Mesothelial cell of epicardium (in vitro differentiated cells): Measurements from ENCODE around the gene NRDE2. TPM values are rescaled to one million over a fixed set of nuclear protein-coding genes. Genes with fewer than 3 reads are reported as not detected.
"Not testable (repeated sequence)": the region's sequence is repeated elsewhere in the genome, so short reads cannot be mapped to it uniquely, and the experiment has no call there.

Experiments
- DNase-seq, 2 experiments: peaks; one replicate each; pipeline ENCODE4 v3.0.0; 2021; ENCODE audit warnings: low spot score in 2 of 2; ENCODE audit not compliant: unreplicated experiment in 2 of 2
- H3K27ac Mint-ChIP-seq: 2 replicates; pipeline ENCODE4 v1.8.0; 2021; ENCODE audit warnings: mixed read lengths
- H3K27me3 Mint-ChIP-seq: 2 replicates; pipeline ENCODE4 v1.8.0; 2021; ENCODE audit warnings: low read depth, mixed read lengths
- H3K36me3 Mint-ChIP-seq: 2 replicates; pipeline ENCODE4 v1.8.0; 2021; ENCODE audit warnings: mixed read lengths
- H3K4me1 Mint-ChIP-seq: 2 replicates; pipeline ENCODE4 v1.8.0; 2021; ENCODE audit warnings: mixed read lengths
- H3K4me3 Mint-ChIP-seq: 2 replicates; pipeline ENCODE4 v1.8.0; 2021; ENCODE audit warnings: mild to moderate bottlenecking, moderate library complexity, mixed read lengths
- H3K9me3 Mint-ChIP-seq: 2 replicates; pipeline ENCODE4 v1.8.0; 2021; ENCODE audit warnings: mixed read lengths
- CTCF ChIP-seq: fragments of 200-600 bp; sonication (generic); IDR thresholded peaks from one replicate; pipeline ENCODE4 v1.5.0; 2021; ENCODE audit warnings: antibody characterized with exemption; ENCODE audit not compliant: unreplicated experiment
- total RNA-seq: library from RNA; stranded (reverse); gene quantifications from 3 replicates; pipeline ENCODE4 v1.2.1, GENCODE V29; 2021

Gene NRDE2
- total RNA-seq, 1 donor from 2014 or later = 38.5 TPM

- H3K27me3 Mint-ChIP-seq = no peaks in the 10 kb centered on the region
Measured at GRCh38 chr14:90348270-90348669, 16.5 kb upstream of the NRDE2 start.

GRCh38 chr14:90345239-90345557, 13.5 kb upstream of the NRDE2 start:
- no peak overlapping the region for H3K27ac Mint-ChIP-seq
- H3K27me3 Mint-ChIP-seq = no peaks in the 10 kb centered on the region
- TF ChIP-seq CTCF = no peak
- DNase-seq = no peak
- no peaks in the 10 kb centered on the region for H3K36me3 Mint-ChIP-seq
- no peaks in the 10 kb centered on the region for H3K9me3 Mint-ChIP-seq
- H3K4me3 Mint-ChIP-seq = no peak overlapping the region
- no peaks in the 10 kb centered on the region for H3K4me1 Mint-ChIP-seq

More at GRCh38 chr14:90348270-90348669, 16.5 kb upstream of the NRDE2 start:
- H3K27ac Mint-ChIP-seq = no peak overlapping the region
- H3K4me3 Mint-ChIP-seq = no peak overlapping the region
- H3K36me3 Mint-ChIP-seq = no peaks in the 10 kb centered on the region
- H3K4me1 Mint-ChIP-seq = no peaks in the 10 kb centered on the region
- TF ChIP-seq CTCF = no peak
- no peak for DNase-seq
- no peaks in the 10 kb centered on the region for H3K9me3 Mint-ChIP-seq

DNA sequence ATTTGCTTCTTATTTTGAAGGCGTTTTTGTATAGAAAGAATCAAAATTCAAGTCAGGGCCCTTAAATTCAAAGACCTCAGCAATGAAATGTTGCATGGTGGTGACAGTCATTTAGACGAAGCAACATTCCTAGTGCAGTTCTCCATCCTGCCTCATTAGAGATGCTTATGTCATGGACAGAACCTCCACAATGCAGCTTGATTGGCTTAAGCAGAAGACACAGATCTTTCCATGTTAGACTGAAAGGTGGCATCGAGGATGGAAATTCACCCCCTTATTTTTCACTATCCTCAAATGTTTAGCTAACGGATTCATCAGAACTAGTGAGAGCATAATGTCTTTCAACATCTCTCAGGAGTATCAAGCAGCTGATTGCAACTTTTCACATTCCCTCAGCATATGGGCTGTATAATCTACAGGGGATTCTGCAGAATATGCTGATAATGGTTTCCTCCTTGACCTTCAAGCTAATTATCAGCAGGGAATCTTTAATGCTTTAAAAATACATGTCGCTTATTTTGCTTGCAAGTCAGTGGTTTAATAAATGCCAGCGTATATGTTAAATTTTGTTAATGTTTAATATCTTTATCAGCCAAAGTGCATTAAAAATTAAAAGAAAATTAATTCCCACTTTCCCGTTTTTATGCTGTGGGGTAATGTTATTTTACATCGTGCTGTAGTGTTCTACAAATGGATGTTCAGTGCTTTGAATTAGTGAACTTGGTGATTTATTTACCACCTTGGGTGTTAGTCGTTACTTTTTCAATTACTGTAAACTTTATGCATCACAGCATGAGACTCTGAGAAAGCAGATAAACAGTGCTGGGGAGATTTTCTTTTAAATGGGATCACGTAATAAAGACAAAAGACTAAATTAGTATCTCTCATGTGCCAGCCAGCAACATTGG, 12.8 kb upstream of the NRDE2 start:
- DNase-seq = no peak
- Mint-ChIP-seq H3K36me3 (no peaks in the 10 kb centered on the region), H3K27ac (no peak overlapping the region), H3K4me1 (no peaks in the 10 kb centered on the region), H3K9me3 (no peaks in the 10 kb centered on the region), H3K4me3 (no peak overlapping the region), H3K27me3 (no peaks in the 10 kb centered on the region)
- no peak for TF ChIP-seq CTCF

GRCh38 chr14:90342327-90342726, 10.6 kb upstream of the NRDE2 start:
- H3K36me3 Mint-ChIP-seq = no peaks in the 10 kb centered on the region
- no peak overlapping the region for H3K4me3 Mint-ChIP-seq
- H3K9me3 Mint-ChIP-seq = no peaks in the 10 kb centered on the region
- peaks cover 14% of the 10 kb centered on the region for H3K4me1 Mint-ChIP-seq
- peaks cover 8% of the 10 kb centered on the region for H3K27me3 Mint-ChIP-seq
- TF ChIP-seq CTCF = no peak
- H3K27ac Mint-ChIP-seq = no peak overlapping the region
- DNase-seq = no peak

GRCh38 chr14:90341784-90342183, 10.0 kb upstream of the NRDE2 start:
- Mint-ChIP-seq H3K36me3 (no peaks in the 10 kb centered on the region), H3K27me3 (peaks cover 10% of the 10 kb centered on the region), H3K4me3 (no peak overlapping the region), H3K4me1 (peaks cover 19% of the 10 kb centered on the region), H3K9me3 (no peaks in the 10 kb centered on the region), H3K27ac (no peak overlapping the region)
- DNase-seq = no peak
- TF ChIP-seq CTCF = no peak

DNA sequence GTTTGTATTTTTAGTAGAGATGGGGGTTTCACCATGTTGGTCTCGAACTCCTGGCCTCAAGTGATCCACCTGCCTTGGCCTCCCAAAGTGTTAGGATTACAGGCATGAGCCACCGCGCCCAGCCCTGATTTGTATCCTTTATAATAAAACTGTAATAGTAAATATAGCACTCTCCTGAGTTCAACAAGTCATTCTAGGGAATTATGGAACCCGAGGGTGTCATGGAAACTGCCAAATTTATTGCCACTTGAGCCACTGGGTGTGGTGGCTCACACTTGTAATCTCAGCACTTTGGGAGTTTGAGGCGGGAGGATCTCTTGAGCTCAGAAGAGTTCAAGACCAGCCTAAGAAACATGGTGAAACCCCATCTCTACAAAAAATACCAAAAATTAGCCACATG, 9.5 kb upstream of the NRDE2 start:
- H3K4me3 Mint-ChIP-seq, H3K36me3 Mint-ChIP-seq, H3K27ac Mint-ChIP-seq, DNase-seq, H3K9me3 Mint-ChIP-seq: not testable (repeated sequence)
- Mint-ChIP-seq H3K4me1 (peaks cover 25% of the 10 kb centered on the region), H3K27me3 (peaks cover 14% of the 10 kb centered on the region)
